CD4-positive, alpha-beta T cell (primary cell): ENCODE results near the gene EPM2A. TPM values are rescaled to one million over a fixed set of nuclear protein-coding genes. Genes with fewer than 3 reads are reported as not detected.
A peak's percentile ranks its signal among the peaks of the same experiment; 100 is the strongest.

ENCODE experiments used
- ATAC-seq: fragments of 200-7000 bp; cut with Tn5 transposase; one replicate; pipeline ENCODE4 v1.10.0; 2022; ENCODE audit warnings: mild to moderate bottlenecking; ENCODE audit not compliant: poor library complexity
- CTCF ChIA-PET: fragments of 350-600 bp; sonication (Branson Sonifier 250); formaldehyde crosslinking; loops from one replicate; lab custom pipeline; 2021; ENCODE audit warnings: antibody characterized with exemption, inconsistent platforms; lab: Charles Lee
- POLR2A ChIA-PET: fragments of 350-600 bp; sonication (Branson Sonifier 250); formaldehyde crosslinking; loops from one replicate; lab custom pipeline; 2021; ENCODE audit warnings: antibody characterized with exemption, inconsistent platforms; lab: Charles Lee
- DNase-seq, 14 experiments: peaks; one replicate each; pipeline ENCODE4 v3.0.0-alpha.2; 2013 to 2020; ENCODE audit warnings: mixed read lengths in 2 of 14
- H3K27ac ChIP-seq, 2 donors: one replicate each; pipeline versions ENCODE4 v1.5.1 to v1.7.0; 2013; ENCODE audit warnings: low read length in 2 of 2, low read depth in 1 of 2, mild to moderate bottlenecking in 1 of 2
- H3K27me3 ChIP-seq, 2 experiments: 1 replicate in 1 of 2; 2 replicates in 1 of 2; pipeline versions ENCODE4 v1.6.1 to v1.7.0; 2013; ENCODE audit warnings: low read length in 2 of 2, control low read depth in 1 of 2, mild to moderate bottlenecking in 1 of 2, moderate library complexity in 1 of 2; ENCODE audit not compliant: insufficient read depth in 2 of 2, control insufficient read depth in 1 of 2
- H3K36me3 ChIP-seq: one replicate; pipeline ENCODE4 v1.6.1; 2013; ENCODE audit warnings: low read length, control low read depth; ENCODE audit not compliant: insufficient read depth
- H3K4me1 ChIP-seq: one replicate; pipeline ENCODE4 v1.6.1; 2013; ENCODE audit warnings: low read length, control low read depth; ENCODE audit not compliant: insufficient read depth
- H3K4me3 ChIP-seq: one replicate; pipeline ENCODE4 v1.5.1; 2013; ENCODE audit warnings: mild to moderate bottlenecking, low read length, moderate library complexity
- H3K9me3 ChIP-seq, 2 experiments: 1 replicate in 1 of 2; 2 replicates in 1 of 2; pipeline versions ENCODE4 v1.6.1 to v1.7.0; 2013; ENCODE audit warnings: low read length in 2 of 2, mild to moderate bottlenecking in 2 of 2, control low read depth in 1 of 2, moderate library complexity in 1 of 2; ENCODE audit not compliant: control insufficient read depth in 1 of 2, insufficient read depth in 1 of 2
- H3K27ac Mint-ChIP-seq: one replicate; pipeline ENCODE4 v1.8.0; 2020; ENCODE audit warnings: mixed read lengths
- H3K27me3 Mint-ChIP-seq: one replicate; pipeline ENCODE4 v1.8.0; 2021; ENCODE audit warnings: mixed read lengths
- H3K36me3 Mint-ChIP-seq: one replicate; pipeline ENCODE4 v1.8.0; 2021; ENCODE audit warnings: low read depth, mixed read lengths
- H3K4me1 Mint-ChIP-seq: one replicate; pipeline ENCODE4 v1.8.0; 2021; ENCODE audit warnings: low read depth, mixed read lengths
- H3K4me3 Mint-ChIP-seq: one replicate; pipeline ENCODE4 v1.8.0; 2020; ENCODE audit warnings: mild to moderate bottlenecking, mixed read lengths
- H3K9me3 Mint-ChIP-seq: one replicate; pipeline ENCODE4 v1.8.0; 2020; ENCODE audit warnings: mixed read lengths
- CTCF ChIP-seq: fragments of 200-600 bp; IDR thresholded peaks from one replicate; pipeline ENCODE4 v1.8.0; 2022; ENCODE audit warnings: antibody characterized with exemption, mild to moderate bottlenecking
- intact Hi-C, 2 experiments: fragments of 100-400 bp; cut with DNase I in 1 of 2; cut with micrococcal nuclease in 1 of 2; formaldehyde crosslinking; loops; one replicate each; pipeline versions ENCODE4 v1.15.1 to v1.9.0; 2023 to 2025; cut with DNase I, micrococcal nuclease
- total RNA-seq, 174 experiments: library from RNA in 2 of 174; stranded (reverse) in 2 of 174; gene quantifications; one replicate each; pipeline ENCODE4 v1.2.3 and lab custom pipeline; 2021 to 2026

Gene EPM2A
- total RNA-seq, 2 experiments from 2014 or later: 5.0 to 5.7 TPM

- ChIA-PET POLR2A (no interaction called here), CTCF (no interaction called here)
- DNase-seq (peak in 1 of 14 experiments; percentile 4), ATAC-seq (no peak)
- Histone ChIP-seq H3K27me3 (peaks cover 0 to 4% of the 10 kb centered on the region in 2 experiments), H3K9me3 (peaks cover 0 to 10% of the 10 kb centered on the region in 2 experiments), H3K36me3 (no peaks in the 10 kb centered on the region), H3K4me3 (no peak overlapping the region), H3K27ac (no peak overlapping the region), H3K4me1 (no peaks in the 10 kb centered on the region)
- Mint-ChIP-seq H3K36me3 (no peaks in the 10 kb centered on the region), H3K27ac (no peak overlapping the region), H3K9me3 (peaks cover 6% of the 10 kb centered on the region), H3K4me1 (no peaks in the 10 kb centered on the region), H3K27me3 (peaks cover 9% of the 10 kb centered on the region), H3K4me3 (no peak overlapping the region)
- intact Hi-C loops: no loop called here
- no peak for TF ChIP-seq CTCF
These were observed 151.6 kb downstream of the EPM2A start for GRCh38 chr6:145583753-145584152.

Other genes starting within 250 kb of the EPM2A start
- gene FBXO30, start 79.3 kb upstream of the EPM2A start, total RNA-seq: 1 to 10 TPM; 1.3 to 1.4 TPM
- gene SHPRH, start 228.8 kb upstream of the EPM2A start, total RNA-seq: 10 to 100 TPM; 15.9 to 17.9 TPM